ENCODE results near the gene ARHGEF10L.
A peak's percentile ranks its signal among the peaks of the same experiment; 100 is the strongest.
"Not testable (repeated sequence)": the region's sequence is repeated elsewhere in the genome, so short reads cannot be mapped to it uniquely, and the experiment has no call there.

ARHGEF10L gene

GRCh38 chr1:17502326-17502778 lies 37.1 kb upstream of the ARHGEF10L start:
- TF ChIP-seq, protein P1, sequence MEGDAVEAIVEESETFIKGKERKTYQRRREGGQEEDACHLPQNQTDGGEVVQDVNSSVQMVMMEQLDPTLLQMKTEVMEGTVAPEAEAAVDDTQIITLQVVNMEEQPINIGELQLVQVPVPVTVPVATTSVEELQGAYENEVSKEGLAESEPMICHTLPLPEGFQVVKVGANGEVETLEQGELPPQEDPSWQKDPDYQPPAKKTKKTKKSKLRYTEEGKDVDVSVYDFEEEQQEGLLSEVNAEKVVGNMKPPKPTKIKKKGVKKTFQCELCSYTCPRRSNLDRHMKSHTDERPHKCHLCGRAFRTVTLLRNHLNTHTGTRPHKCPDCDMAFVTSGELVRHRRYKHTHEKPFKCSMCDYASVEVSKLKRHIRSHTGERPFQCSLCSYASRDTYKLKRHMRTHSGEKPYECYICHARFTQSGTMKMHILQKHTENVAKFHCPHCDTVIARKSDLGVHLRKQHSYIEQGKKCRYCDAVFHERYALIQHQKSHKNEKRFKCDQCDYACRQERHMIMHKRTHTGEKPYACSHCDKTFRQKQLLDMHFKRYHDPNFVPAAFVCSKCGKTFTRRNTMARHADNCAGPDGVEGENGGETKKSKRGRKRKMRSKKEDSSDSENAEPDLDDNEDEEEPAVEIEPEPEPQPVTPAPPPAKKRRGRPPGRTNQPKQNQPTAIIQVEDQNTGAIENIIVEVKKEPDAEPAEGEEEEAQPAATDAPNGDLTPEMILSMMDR (IDR thresholded peaks at IDR 0.05) = peak; percentile 93
- Mint-ChIP-seq H3K36me3 (ENCODE audit: low read depth) (no peaks in the 10 kb centered on the region), H3K9me3 (peaks cover 28% of the 10 kb centered on the region)

DNA sequence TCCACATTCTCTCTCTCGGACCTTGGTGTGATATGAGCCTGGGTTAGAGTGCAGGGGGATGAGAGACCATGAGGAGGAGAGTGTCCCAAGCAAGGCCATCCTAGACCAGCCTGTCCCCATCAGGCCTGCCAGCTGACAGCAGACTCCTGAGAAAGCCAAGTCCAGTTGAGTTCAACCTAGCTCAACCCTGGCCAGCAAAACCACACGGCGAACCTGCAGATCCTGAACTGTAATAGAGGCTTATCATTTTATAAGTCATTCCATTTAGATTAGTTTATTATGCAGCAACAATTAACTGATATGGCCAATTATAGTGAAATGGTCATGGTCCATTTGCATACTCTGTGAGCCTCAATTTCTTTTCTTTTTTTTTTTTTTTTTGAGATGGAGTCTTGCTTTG lies 36.4 kb upstream of the ARHGEF10L start:
- Mint-ChIP-seq H3K4me1 (peaks cover 11% of the 10 kb centered on the region), H3K4me3 (no peak overlapping the region), H3K27ac (no peak overlapping the region), H3K9me3 (peaks cover 20% of the 10 kb centered on the region), H3K27me3 (ENCODE audit: low read depth, poor library complexity) (peaks cover 13% of the 10 kb centered on the region), H3K36me3 (ENCODE audit: low read depth) (no peaks in the 10 kb centered on the region)
- DNase-seq = no peak
- TF ChIP-seq, protein P1 (IDR thresholded peaks at IDR 0.05) = no peak

More at GRCh38 chr1:17502326-17502778, 37.1 kb upstream of the ARHGEF10L start:
- Mint-ChIP-seq H3K27me3 (ENCODE audit: low read depth, poor library complexity) (peaks cover 13% of the 10 kb centered on the region), H3K4me1 (peaks cover 11% of the 10 kb centered on the region), H3K27ac (no peak overlapping the region), H3K4me3 (no peak overlapping the region)
- peak; percentile 91 for DNase-seq

GRCh38 chr1:17507200-17507599 lies 32.3 kb upstream of the ARHGEF10L start:
- not testable (repeated sequence) for DNase-seq; H3K9me3 Mint-ChIP-seq; H3K27ac Mint-ChIP-seq; H3K4me3 Mint-ChIP-seq; H3K36me3 Mint-ChIP-seq (ENCODE audit: low read depth)
- Mint-ChIP-seq H3K4me1 (peaks cover 11% of the 10 kb centered on the region), H3K27me3 (ENCODE audit: low read depth, poor library complexity) (peaks cover 16% of the 10 kb centered on the region)

- DNase-seq = no peak
- Mint-ChIP-seq H3K9me3 (no peaks in the 10 kb centered on the region), H3K36me3 (ENCODE audit: low read depth) (no peaks in the 10 kb centered on the region), H3K4me1 (peaks cover 5% of the 10 kb centered on the region), H3K27ac (no peak overlapping the region), H3K27me3 (ENCODE audit: low read depth, poor library complexity) (peaks cover 16% of the 10 kb centered on the region), H3K4me3 (no peak overlapping the region)
- TF ChIP-seq, protein P1 (IDR thresholded peaks at IDR 0.05) = no peak
Measured at GRCh38 chr1:17507915-17508314, 31.6 kb upstream of the ARHGEF10L start.

- Mint-ChIP-seq H3K4me3 (no peak overlapping the region), H3K36me3 (ENCODE audit: low read depth) (no peaks in the 10 kb centered on the region), H3K27me3 (ENCODE audit: low read depth, poor library complexity) (peaks cover 13% of the 10 kb centered on the region), H3K4me1 (peaks cover 5% of the 10 kb centered on the region), H3K27ac (peak overlapping the region; percentile 69), H3K9me3 (no peaks in the 10 kb centered on the region)
- TF ChIP-seq, protein P1 (IDR thresholded peaks at IDR 0.05) = no peak
- DNase-seq = no peak
Measured at GRCh38 chr1:17509363-17509762, 30.1 kb upstream of the ARHGEF10L start.

- H3K36me3 Mint-ChIP-seq (ENCODE audit: low read depth) = no peaks in the 10 kb centered on the region
- TF ChIP-seq, protein P1 (IDR thresholded peaks at IDR 0.05) = no peak
- no peak overlapping the region for H3K27ac Mint-ChIP-seq
- no peak for DNase-seq
- peaks cover 10% of the 10 kb centered on the region for H3K4me1 Mint-ChIP-seq
- no peak overlapping the region for H3K4me3 Mint-ChIP-seq
- H3K9me3 Mint-ChIP-seq = no peaks in the 10 kb centered on the region
- peaks cover 13% of the 10 kb centered on the region for H3K27me3 Mint-ChIP-seq (ENCODE audit: low read depth, poor library complexity)
Measured at GRCh38 chr1:17510138-17510537, 29.4 kb upstream of the ARHGEF10L start.

All from nephron progenitor cell (in vitro differentiated cells).